ENCODE results near the gene CCL4.

DNA sequence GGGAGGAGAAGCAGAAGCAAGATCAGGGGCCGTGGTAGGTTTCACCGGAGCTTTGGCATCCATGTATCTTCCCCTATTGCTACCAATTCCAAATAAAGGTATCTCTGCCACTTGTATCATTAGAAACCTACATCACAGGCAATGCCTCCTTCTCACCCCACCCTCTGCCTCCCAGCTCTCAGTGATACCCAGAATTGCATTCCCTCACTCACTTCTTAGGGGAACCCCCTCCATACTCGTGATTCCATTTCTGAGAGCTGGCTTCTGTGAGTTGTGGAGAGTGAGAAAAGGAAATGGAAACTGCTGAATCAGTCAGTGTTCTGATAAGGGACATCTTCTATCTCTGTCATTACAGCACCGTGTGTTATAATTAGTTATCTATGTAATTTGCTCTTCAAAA is 11.4 kb upstream of the CCL4 start:
- TF ChIP-seq, protein P1, sequence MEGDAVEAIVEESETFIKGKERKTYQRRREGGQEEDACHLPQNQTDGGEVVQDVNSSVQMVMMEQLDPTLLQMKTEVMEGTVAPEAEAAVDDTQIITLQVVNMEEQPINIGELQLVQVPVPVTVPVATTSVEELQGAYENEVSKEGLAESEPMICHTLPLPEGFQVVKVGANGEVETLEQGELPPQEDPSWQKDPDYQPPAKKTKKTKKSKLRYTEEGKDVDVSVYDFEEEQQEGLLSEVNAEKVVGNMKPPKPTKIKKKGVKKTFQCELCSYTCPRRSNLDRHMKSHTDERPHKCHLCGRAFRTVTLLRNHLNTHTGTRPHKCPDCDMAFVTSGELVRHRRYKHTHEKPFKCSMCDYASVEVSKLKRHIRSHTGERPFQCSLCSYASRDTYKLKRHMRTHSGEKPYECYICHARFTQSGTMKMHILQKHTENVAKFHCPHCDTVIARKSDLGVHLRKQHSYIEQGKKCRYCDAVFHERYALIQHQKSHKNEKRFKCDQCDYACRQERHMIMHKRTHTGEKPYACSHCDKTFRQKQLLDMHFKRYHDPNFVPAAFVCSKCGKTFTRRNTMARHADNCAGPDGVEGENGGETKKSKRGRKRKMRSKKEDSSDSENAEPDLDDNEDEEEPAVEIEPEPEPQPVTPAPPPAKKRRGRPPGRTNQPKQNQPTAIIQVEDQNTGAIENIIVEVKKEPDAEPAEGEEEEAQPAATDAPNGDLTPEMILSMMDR (IDR thresholded peaks at IDR 0.05) = no peak
- TF ChIP-seq POLR2A (IDR thresholded peaks at IDR 0.05) = no peak
